GM19193 (cell line): Measurements from ENCODE around the gene EMD.

Experiments
- POLR2A ChIP-seq: IDR thresholded peaks from 4 replicates; pipeline ENCODE4 v1.6.1; 2011; ENCODE audit not compliant: insufficient read depth, insufficient read length; ENCODE audit errors: extremely low read depth

EMD gene

GRCh38 chrX:154353172-154353843 lies 25.8 kb upstream of the EMD start:
- no peak for TF ChIP-seq POLR2A

- no peak for TF ChIP-seq POLR2A
Observed at GRCh38 chrX:154354013-154354412, 25.1 kb upstream of the EMD start.

- no peak for TF ChIP-seq POLR2A
Observed at GRCh38 chrX:154354516-154354915, 24.6 kb upstream of the EMD start.

GRCh38 chrX:154355094-154355775 lies 23.9 kb upstream of the EMD start:
- no peak for TF ChIP-seq POLR2A

- no peak for TF ChIP-seq POLR2A
Observed at GRCh38 chrX:154355776-154356140, 23.3 kb upstream of the EMD start.

GRCh38 chrX:154356596-154356995 lies 22.5 kb upstream of the EMD start:
- TF ChIP-seq POLR2A = no peak

GRCh38 chrX:154357205-154357604 lies 21.9 kb upstream of the EMD start:
- no peak for TF ChIP-seq POLR2A

GRCh38 chrX:154358011-154358410 lies 21.1 kb upstream of the EMD start:
- TF ChIP-seq POLR2A = peak; percentile 7

- no peak for TF ChIP-seq POLR2A
Observed at GRCh38 chrX:154358829-154359228, 20.3 kb upstream of the EMD start.

- no peak for TF ChIP-seq POLR2A
Observed at GRCh38 chrX:154359362-154360154, 19.5 kb upstream of the EMD start.

GRCh38 chrX:154360155-154360713 lies 18.9 kb upstream of the EMD start:
- no peak for TF ChIP-seq POLR2A

- no peak for TF ChIP-seq POLR2A
Observed at GRCh38 chrX:154362085-154362742, 16.9 kb upstream of the EMD start.

GRCh38 chrX:154363706-154364439 lies 15.2 kb upstream of the EMD start:
- no peak for TF ChIP-seq POLR2A

- no peak for TF ChIP-seq POLR2A
Observed at GRCh38 chrX:154365052-154365600, 14.0 kb upstream of the EMD start.

- TF ChIP-seq POLR2A = no peak
Observed at GRCh38 chrX:154365997-154366665, 13.0 kb upstream of the EMD start.
